ENCODE results near the gene MTHFD2L.

The MTHFD2L gene

GRCh38 chr4:74324262-74324661 is 166.3 kb downstream of the MTHFD2L start:
- TF ChIP-seq CTCF (IDR thresholded peaks at IDR 0.05; ENCODE audit: insufficient read depth, low read length, missing control alignments) = no peak
- H3K4me3 ChIP-seq (ENCODE audit: low read depth, low read length) = no peak overlapping the region
- ChIA-PET POLR2A (no interaction called here), CTCF (interaction anchor here (1.1 to 11.3 kb wide), 4 partner anchors 9 to 348 kb away, joined by 3 to 404 read pairs (median 8); no protein-coding TSS in a partner anchor)
- no peak for DNase-seq (ENCODE audit: low read depth, low spot score)

GRCh38 chr4:74325886-74326285 is 168.0 kb downstream of the MTHFD2L start:
- no peak for DNase-seq (ENCODE audit: low read depth, low spot score)
- TF ChIP-seq CTCF (IDR thresholded peaks at IDR 0.05; ENCODE audit: insufficient read depth, low read length, missing control alignments) = no peak
- POLR2A ChIA-PET = no interaction called here
- CTCF ChIA-PET = interaction anchor here (0.8 kb wide), 1 partner anchor 345 kb away, joined by 3 read pairs; no protein-coding TSS in a partner anchor
- no peak overlapping the region for H3K4me3 ChIP-seq (ENCODE audit: low read depth, low read length)

- TF ChIP-seq CTCF (IDR thresholded peaks at IDR 0.05; ENCODE audit: insufficient read depth, low read length, missing control alignments) = no peak
- ChIA-PET CTCF (interaction anchor here (1.7 to 1.9 kb wide), 3 partner anchors 7 to 347 kb away, joined by 8 to 13 read pairs (median 9); no protein-coding TSS in a partner anchor), POLR2A (no interaction called here)
- DNase-seq (ENCODE audit: low read depth, low spot score) = no peak
- no peak overlapping the region for H3K4me3 ChIP-seq (ENCODE audit: low read depth, low read length)
Measured at GRCh38 chr4:74327762-74328161, 169.8 kb downstream of the MTHFD2L start.

- ChIA-PET CTCF (interaction anchor here (1.7 to 2.2 kb wide), 4 partner anchors 8 to 346 kb away, joined by 4 to 13 read pairs (median 8); no protein-coding TSS in a partner anchor), POLR2A (no interaction called here)
- no peak for TF ChIP-seq CTCF (IDR thresholded peaks at IDR 0.05; ENCODE audit: insufficient read depth, low read length, missing control alignments)
- DNase-seq (ENCODE audit: low read depth, low spot score) = no peak
- H3K4me3 ChIP-seq (ENCODE audit: low read depth, low read length) = no peak overlapping the region
Measured at GRCh38 chr4:74328501-74328900, 170.6 kb downstream of the MTHFD2L start.

GRCh38 chr4:74329307-74329706 is 171.4 kb downstream of the MTHFD2L start:
- POLR2A ChIA-PET = no interaction called here
- no peak for TF ChIP-seq CTCF (IDR thresholded peaks at IDR 0.05; ENCODE audit: insufficient read depth, low read length, missing control alignments)
- CTCF ChIA-PET = interaction anchor here (1.9 to 2.2 kb wide), 2 partner anchors 9 to 41 kb away, joined by 4 to 9 read pairs; no protein-coding TSS in a partner anchor
- no peak for DNase-seq (ENCODE audit: low read depth, low spot score)
- H3K4me3 ChIP-seq (ENCODE audit: low read depth, low read length) = no peak overlapping the region

- TF ChIP-seq CTCF (IDR thresholded peaks at IDR 0.05; ENCODE audit: insufficient read depth, low read length, missing control alignments) = no peak
- CTCF ChIA-PET = interaction anchor here (1.0 to 2.2 kb wide), 3 partner anchors 11 to 147 kb away, joined by 3 to 9 read pairs (median 4); no protein-coding TSS in a partner anchor
- DNase-seq (ENCODE audit: low read depth, low spot score) = no peak
- no peak overlapping the region for H3K4me3 ChIP-seq (ENCODE audit: low read depth, low read length)
- POLR2A ChIA-PET = no interaction called here
Measured at GRCh38 chr4:74330295-74330750, 172.4 kb downstream of the MTHFD2L start.
